Fibroblast of lung (primary cell): ENCODE measurements around the gene CWC25. TPM values are rescaled to one million over a fixed set of nuclear protein-coding genes. Genes with fewer than 3 reads are reported as not detected.
"Not testable (repeated sequence)": the region's sequence is repeated elsewhere in the genome, so short reads cannot be mapped to it uniquely, and the experiment has no call there.

Experiments used
- DNase-seq, 2 donors: peaks; one replicate each; pipeline versions ENCODE4 v3.0.0 to v3.0.0-alpha.2; 2010; ENCODE audit warnings: low read depth in 2 of 2
- H2AFZ ChIP-seq: 2 replicates; pipeline ENCODE4 v1.5.1; 2012; ENCODE audit warnings: low read length, control low read depth, inconsistent platforms
- H3K27ac ChIP-seq: 2 replicates; pipeline ENCODE4 v1.5.1; 2011; ENCODE audit warnings: low read length, control low read depth; ENCODE audit not compliant: insufficient read depth
- H3K27me3 ChIP-seq: 2 replicates; pipeline ENCODE4 v1.5.1; 2011; ENCODE audit warnings: mild to moderate bottlenecking, low read length; ENCODE audit not compliant: control insufficient read depth, insufficient read depth
- H3K36me3 ChIP-seq: 2 replicates; pipeline ENCODE4 v1.5.1; 2011; ENCODE audit warnings: low read length; ENCODE audit not compliant: control insufficient read depth, insufficient read depth
- H3K4me1 ChIP-seq: 2 replicates; pipeline ENCODE4 v1.5.1; 2011; ENCODE audit warnings: low read length; ENCODE audit not compliant: control insufficient read depth, insufficient read depth; ENCODE audit errors: extremely low read depth
- H3K4me2 ChIP-seq: 2 replicates; pipeline ENCODE4 v1.5.1; 2011; ENCODE audit warnings: low read length, control low read depth; ENCODE audit not compliant: insufficient read depth; ENCODE audit errors: extremely low read depth
- H3K4me3 ChIP-seq, 4 experiments: fragments of 200-600 bp in 1 of 4; sonication (generic) in 1 of 4; replicated peaks in 1 of 4; 2 replicates each; pipeline ENCODE4 v1.5.1; 2011 to 2016; ENCODE audit warnings: low read length in 4 of 4, low read depth in 3 of 4, mild to moderate bottlenecking in 3 of 4, control low read depth in 2 of 4, inconsistent platforms in 1 of 4, mixed read lengths in 1 of 4; ENCODE audit not compliant: insufficient read depth in 1 of 4; ENCODE audit errors: control extremely low read depth in 1 of 4
- H3K79me2 ChIP-seq: 2 replicates; pipeline ENCODE4 v1.5.1; 2012; ENCODE audit warnings: mild to moderate bottlenecking, low read length, inconsistent platforms; ENCODE audit not compliant: control insufficient read depth, insufficient read depth
- H3K9ac ChIP-seq: 2 replicates; pipeline ENCODE4 v1.5.1; 2011; ENCODE audit warnings: mild to moderate bottlenecking, low read length, control low read depth; ENCODE audit not compliant: insufficient read depth
- H3K9me3 ChIP-seq: 2 replicates; pipeline ENCODE4 v1.5.1; 2012; ENCODE audit warnings: low read depth, low read length; ENCODE audit not compliant: control insufficient read depth, insufficient read depth
- H4K20me1 ChIP-seq: 2 replicates; pipeline ENCODE4 v1.5.1; 2011; ENCODE audit warnings: low read length; ENCODE audit not compliant: control insufficient read depth, insufficient read depth; ENCODE audit errors: extremely low read depth
- CTCF ChIP-seq, 2 donors: IDR thresholded peaks in 1 of 2; conservative IDR thresholded peaks in 1 of 2; 1 replicate in 1 of 2; 2 replicates in 1 of 2; pipeline ENCODE4 v1.5.1; 2011 to 2012; ENCODE audit warnings: low read length in 2 of 2, control low read depth in 1 of 2, inconsistent platforms in 1 of 2, low read depth in 1 of 2, mild to moderate bottlenecking in 1 of 2
- EZH2 ChIP-seq: IDR thresholded peaks from 2 replicates; pipeline ENCODE4 v1.5.1; 2012; ENCODE audit warnings: low read length, control low read depth, mild to moderate bottlenecking; ENCODE audit errors: missing control alignments
- polyA plus RNA-seq, 2 donors: library from polyadenylated mRNA; depleted of rRNA in 1 of 2; stranded (reverse) in 1 of 2; unstranded in 1 of 2; fragments of >200 nt; gene quantifications; 2 replicates each; pipeline ENCODE4 v1.2.1, GENCODE V29; 2011 to 2012; ENCODE audit warnings: missing spikeins in 1 of 2
- total RNA-seq: library from RNA; depleted of rRNA; stranded (reverse); fragments of >200 nt; gene quantifications from 2 replicates; pipeline ENCODE4 v1.2.1, GENCODE V29; 2014

CWC25 gene
- total and polyA plus RNA-seq, 2 donors (not counting 1 experiment from before 2014, with no cell fraction given): 10.9 to 14.4 TPM

DNA sequence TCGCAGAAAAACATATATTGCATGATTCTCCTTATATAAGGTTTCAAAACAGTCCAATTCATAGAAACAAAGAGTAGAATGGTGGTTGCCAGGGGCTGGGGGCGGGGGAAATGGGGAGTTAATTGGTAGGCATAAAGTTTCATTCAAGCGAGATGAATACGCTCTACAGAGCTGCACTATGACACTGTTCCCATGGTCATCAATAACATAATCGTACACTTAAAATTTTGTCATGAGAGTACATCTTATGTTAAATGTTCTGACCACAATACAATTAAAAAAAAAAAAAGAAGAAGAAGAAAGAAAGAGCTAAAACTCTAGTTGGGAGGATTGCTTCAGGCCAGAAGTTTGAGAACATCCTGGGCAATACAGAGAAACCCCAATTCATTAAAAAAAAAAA, 30.9 kb downstream of the CWC25 start:
- Histone ChIP-seq H3K79me2 (peaks cover 69% of the 10 kb centered on the region), H2AFZ (no peak overlapping the region), H3K4me1 (peaks cover 9% of the 10 kb centered on the region), H3K9me3 (no peaks in the 10 kb centered on the region), H3K36me3 (peaks cover 3% of the 10 kb centered on the region), H3K4me2 (no peak overlapping the region), H4K20me1 (no peaks in the 10 kb centered on the region), H3K4me3 (no peak overlapping the region), H3K27me3 (no peaks in the 10 kb centered on the region), H3K27ac (no peak overlapping the region), H3K9ac (no peak overlapping the region)
- DNase-seq: no peak
- TF ChIP-seq CTCF (conservative IDR thresholded peaks at IDR 0.05 in 1 of 2, IDR thresholded peaks at IDR 0.05 in 1 of 2; ENCODE audit: low read depth in 1 of 2, low read length in 2 of 2) (no peak), EZH2 (no peak)

DNA sequence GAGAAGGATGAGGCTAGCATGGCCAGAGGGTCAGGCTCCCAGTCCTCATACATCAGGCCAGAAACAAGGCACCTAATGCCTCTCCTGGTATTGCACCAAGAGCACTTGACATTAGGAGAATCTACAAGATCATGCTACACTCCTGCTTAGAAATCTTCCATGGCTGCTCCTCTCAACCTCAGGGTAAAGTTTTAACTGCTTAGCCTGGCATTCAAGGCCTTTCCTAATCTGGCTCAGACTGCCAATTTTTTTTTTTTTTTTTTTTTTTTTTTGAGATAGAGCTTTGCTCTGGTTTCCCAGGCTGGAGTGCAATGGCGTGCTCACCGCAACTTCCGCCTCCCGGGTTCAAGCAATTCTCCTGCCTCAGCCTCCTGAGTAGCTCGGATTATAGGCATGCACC, 34.0 kb downstream of the CWC25 start:
- H3K9ac ChIP-seq: no peak overlapping the region
- no peak overlapping the region for H2AFZ ChIP-seq
- TF ChIP-seq CTCF (conservative IDR thresholded peaks at IDR 0.05 in 1 of 2, IDR thresholded peaks at IDR 0.05 in 1 of 2; ENCODE audit: low read depth in 1 of 2, low read length in 2 of 2): no peak
- no peak for TF ChIP-seq EZH2
- H3K79me2 ChIP-seq: peaks cover 47% of the 10 kb centered on the region
- no peaks in the 10 kb centered on the region for H3K27me3 ChIP-seq
- no peak overlapping the region for H3K4me3 ChIP-seq
- H3K9me3 ChIP-seq: no peaks in the 10 kb centered on the region
- H3K36me3 ChIP-seq: peaks cover 7% of the 10 kb centered on the region
- H3K4me1 ChIP-seq: peaks cover 6% of the 10 kb centered on the region
- no peak overlapping the region for H3K4me2 ChIP-seq
- no peak for DNase-seq
- no peaks in the 10 kb centered on the region for H4K20me1 ChIP-seq
- no peak overlapping the region for H3K27ac ChIP-seq

GRCh38 chr17:38790148-38790707, 34.9 kb downstream of the CWC25 start:
- H3K9ac ChIP-seq, H3K4me3 ChIP-seq, DNase-seq, H4K20me1 ChIP-seq, H3K4me1 ChIP-seq, H3K27me3 ChIP-seq, H3K4me2 ChIP-seq, H3K9me3 ChIP-seq, H2AFZ ChIP-seq: not testable (repeated sequence)
- Histone ChIP-seq H3K79me2 (peaks cover 39% of the 10 kb centered on the region), H3K36me3 (peaks cover 11% of the 10 kb centered on the region), H3K27ac (peak overlapping the region; percentile 30)
